ENCODE results near the gene TMPRSS12.
"Not testable (repeated sequence)": the region's sequence is repeated elsewhere in the genome, so short reads cannot be mapped to it uniquely, and the experiment has no call there.

Gene TMPRSS12

GRCh38 chr12:50925920-50926319 lies 83.2 kb downstream of the TMPRSS12 start:
- in situ Hi-C loops (cut with HindIII; ENCODE audit: low sequenced_read_pairs): no loop called here

- in situ Hi-C loops (cut with HindIII; ENCODE audit: low sequenced_read_pairs): no loop called here
These were observed 83.7 kb downstream of the TMPRSS12 start for GRCh38 chr12:50926415-50926814.

GRCh38 chr12:50926932-50927331 lies 84.2 kb downstream of the TMPRSS12 start:
- in situ Hi-C loops (cut with HindIII; ENCODE audit: low sequenced_read_pairs): not testable (repeated sequence)

- in situ Hi-C loops (cut with HindIII; ENCODE audit: low sequenced_read_pairs): no loop called here
These were observed 84.6 kb downstream of the TMPRSS12 start for GRCh38 chr12:50927356-50927755.

GRCh38 chr12:50927766-50928224 lies 85.1 kb downstream of the TMPRSS12 start:
- in situ Hi-C loops (cut with HindIII; ENCODE audit: low sequenced_read_pairs): no loop called here

- in situ Hi-C loops (cut with HindIII; ENCODE audit: low sequenced_read_pairs): no loop called here
These were observed 85.7 kb downstream of the TMPRSS12 start for GRCh38 chr12:50928392-50928791.

GRCh38 chr12:50929831-50930230 lies 87.1 kb downstream of the TMPRSS12 start:
- in situ Hi-C loops (cut with HindIII; ENCODE audit: low sequenced_read_pairs): loop anchor here (5.0 kb wide), 2 partner anchors 42 to 68 kb away; no protein-coding TSS in a partner anchor

- in situ Hi-C loops (cut with HindIII; ENCODE audit: low sequenced_read_pairs): loop anchor here (5.0 kb wide), 2 partner anchors 42 to 68 kb away; no protein-coding TSS in a partner anchor
These were observed 87.8 kb downstream of the TMPRSS12 start for GRCh38 chr12:50930477-50930876.

- in situ Hi-C loops (cut with HindIII; ENCODE audit: low sequenced_read_pairs): loop anchor here (5.0 kb wide), 2 partner anchors 39 to 71 kb away; no protein-coding TSS in a partner anchor
These were observed 90.1 kb downstream of the TMPRSS12 start for GRCh38 chr12:50932787-50933280.

GRCh38 chr12:50933459-50934124 lies 90.9 kb downstream of the TMPRSS12 start:
- in situ Hi-C loops (cut with HindIII; ENCODE audit: low sequenced_read_pairs): loop anchor here (5.0 kb wide), 2 partner anchors 39 to 71 kb away; no protein-coding TSS in a partner anchor

GRCh38 chr12:50934371-50934851 lies 91.7 kb downstream of the TMPRSS12 start:
- in situ Hi-C loops (cut with HindIII; ENCODE audit: low sequenced_read_pairs): loop anchor here (5.0 kb wide), 2 partner anchors 38 to 72 kb away; no protein-coding TSS in a partner anchor

GRCh38 chr12:50934981-50935807 lies 92.5 kb downstream of the TMPRSS12 start:
- in situ Hi-C loops (cut with HindIII; ENCODE audit: low sequenced_read_pairs): loop anchor here (5.0 kb wide), 2 partner anchors 37 to 73 kb away; no protein-coding TSS in a partner anchor

- in situ Hi-C loops (cut with HindIII; ENCODE audit: low sequenced_read_pairs): no loop called here
These were observed 94.2 kb downstream of the TMPRSS12 start for GRCh38 chr12:50936821-50937530.
